Gastroesophageal sphincter (tissue), 3 donors: ENCODE results near the gene BAIAP2.

Source experiments
- POLR2A ChIP-seq, 2 donors: fragments of 450-650 bp; IDR thresholded peaks; one replicate each; pipeline ENCODE4 v1.6.1; 2017; ENCODE audit warnings: antibody characterized with exemption in 2 of 2, mild to moderate bottlenecking in 2 of 2, moderate library complexity in 1 of 2
- TF ChIP-seq, protein P1 (sequence below), 4 experiments: fragments of 200-600 bp in 2 of 4; fragments of 450-650 bp in 2 of 4; sonication (generic) in 1 of 4; IDR thresholded peaks; one replicate each; pipeline ENCODE4 v1.5.1; 2017 to 2019; ENCODE audit warnings: antibody characterized with exemption in 4 of 4, mild to moderate bottlenecking in 2 of 4, moderate library complexity in 2 of 4

DNA sequence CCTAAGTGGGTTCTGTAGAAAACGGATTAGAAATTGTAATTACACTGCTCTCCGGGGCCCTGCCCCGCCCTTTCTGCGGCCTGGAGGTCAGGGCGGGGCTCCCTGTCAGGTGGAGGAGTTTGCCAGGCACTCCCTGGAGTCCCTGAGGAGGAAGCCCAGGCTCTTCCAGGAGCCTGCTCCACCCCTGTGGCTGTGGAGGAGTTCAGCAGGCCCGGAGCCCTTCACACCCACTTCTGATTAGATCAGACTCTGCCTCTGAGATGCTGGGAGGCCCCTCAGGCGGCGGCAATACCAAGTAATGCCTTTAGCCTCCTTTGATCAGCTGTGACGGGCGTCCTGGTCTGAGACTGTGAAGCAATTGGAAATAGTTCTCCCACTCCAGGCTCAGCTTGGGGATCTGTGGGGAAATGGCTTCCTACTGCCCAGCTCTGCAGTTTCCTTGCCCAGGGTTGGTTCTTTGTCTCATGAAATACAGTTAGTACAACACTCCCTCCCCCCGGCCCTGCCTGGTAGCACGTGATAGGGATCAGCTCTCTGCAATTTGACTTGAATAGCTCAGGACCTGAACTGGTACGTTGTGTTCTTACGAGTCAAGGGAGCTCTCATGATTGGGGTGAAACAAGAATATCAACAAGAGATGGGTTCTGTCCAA lies 22.3 kb downstream of the BAIAP2 start:
- TF ChIP-seq, protein P1, sequence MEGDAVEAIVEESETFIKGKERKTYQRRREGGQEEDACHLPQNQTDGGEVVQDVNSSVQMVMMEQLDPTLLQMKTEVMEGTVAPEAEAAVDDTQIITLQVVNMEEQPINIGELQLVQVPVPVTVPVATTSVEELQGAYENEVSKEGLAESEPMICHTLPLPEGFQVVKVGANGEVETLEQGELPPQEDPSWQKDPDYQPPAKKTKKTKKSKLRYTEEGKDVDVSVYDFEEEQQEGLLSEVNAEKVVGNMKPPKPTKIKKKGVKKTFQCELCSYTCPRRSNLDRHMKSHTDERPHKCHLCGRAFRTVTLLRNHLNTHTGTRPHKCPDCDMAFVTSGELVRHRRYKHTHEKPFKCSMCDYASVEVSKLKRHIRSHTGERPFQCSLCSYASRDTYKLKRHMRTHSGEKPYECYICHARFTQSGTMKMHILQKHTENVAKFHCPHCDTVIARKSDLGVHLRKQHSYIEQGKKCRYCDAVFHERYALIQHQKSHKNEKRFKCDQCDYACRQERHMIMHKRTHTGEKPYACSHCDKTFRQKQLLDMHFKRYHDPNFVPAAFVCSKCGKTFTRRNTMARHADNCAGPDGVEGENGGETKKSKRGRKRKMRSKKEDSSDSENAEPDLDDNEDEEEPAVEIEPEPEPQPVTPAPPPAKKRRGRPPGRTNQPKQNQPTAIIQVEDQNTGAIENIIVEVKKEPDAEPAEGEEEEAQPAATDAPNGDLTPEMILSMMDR (IDR thresholded peaks at IDR 0.05) = no peak
- no peak for TF ChIP-seq POLR2A (IDR thresholded peaks at IDR 0.05)
